IPS-20b (cell line): ENCODE data around the gene HS2ST1.
"Not testable (repeated sequence)": the region's sequence is repeated elsewhere in the genome, so short reads cannot be mapped to it uniquely, and the experiment has no call there.

Experiments used
- H3K27ac ChIP-seq: one replicate; pipeline ENCODE4 v1.5.1; 2013; ENCODE audit warnings: low read length
- H3K27me3 ChIP-seq: 2 replicates; pipeline ENCODE4 v1.6.1; 2013; ENCODE audit warnings: mild to moderate bottlenecking, low read length, inconsistent platforms; ENCODE audit not compliant: insufficient read depth
- H3K36me3 ChIP-seq: 2 replicates; pipeline ENCODE4 v1.6.1; 2013; ENCODE audit warnings: low read depth, mild to moderate bottlenecking, inconsistent platforms, low read length, moderate library complexity; ENCODE audit not compliant: insufficient read depth
- H3K4me1 ChIP-seq: 2 replicates; pipeline ENCODE4 v1.6.1; 2013; ENCODE audit warnings: mild to moderate bottlenecking, control low read depth, inconsistent platforms, low read length, moderate library complexity; ENCODE audit not compliant: insufficient read depth
- H3K4me3 ChIP-seq: 2 replicates; pipeline ENCODE4 v1.5.1; 2013; ENCODE audit warnings: mild to moderate bottlenecking, low read length, inconsistent platforms
- H3K9ac ChIP-seq: 2 replicates; pipeline ENCODE4 v1.6.1; 2013; ENCODE audit warnings: low read depth, mild to moderate bottlenecking, inconsistent platforms, low read length, moderate library complexity
- H3K9me3 ChIP-seq: 2 replicates; pipeline ENCODE4 v1.6.1; 2013; ENCODE audit warnings: mild to moderate bottlenecking, low read depth, low read length, inconsistent platforms; ENCODE audit not compliant: insufficient read depth

HS2ST1 gene

GRCh38 chr1:87052961-87053360, 138.5 kb downstream of the HS2ST1 start:
- no peaks in the 10 kb centered on the region for H3K27me3 ChIP-seq
- no peak overlapping the region for H3K9ac ChIP-seq
- H3K9me3 ChIP-seq: peaks cover 6% of the 10 kb centered on the region; the same call in 1 of the 2 replicates

GRCh38 chr1:87053446-87053845, 139.0 kb downstream of the HS2ST1 start:
- H3K27me3 ChIP-seq: no peaks in the 10 kb centered on the region
- peaks cover 1% of the 10 kb centered on the region; the same call in 1 of the 2 replicates for H3K9me3 ChIP-seq
- no peak overlapping the region for H3K4me3 ChIP-seq
- no peaks in the 10 kb centered on the region for H3K36me3 ChIP-seq
- no peak overlapping the region for H3K27ac ChIP-seq
- no peaks in the 10 kb centered on the region for H3K4me1 ChIP-seq
- H3K9ac ChIP-seq: no peak overlapping the region

More at GRCh38 chr1:87052961-87053360, 138.5 kb downstream of the HS2ST1 start:
- Histone ChIP-seq H3K4me3 (no peak overlapping the region), H3K36me3 (no peaks in the 10 kb centered on the region), H3K27ac (no peak overlapping the region), H3K4me1 (no peaks in the 10 kb centered on the region)

GRCh38 chr1:87056974-87057373, 142.5 kb downstream of the HS2ST1 start:
- Histone ChIP-seq H3K27ac (no peak overlapping the region), H3K9me3 (no peaks in the 10 kb centered on the region), H3K36me3 (no peaks in the 10 kb centered on the region), H3K4me1 (no peaks in the 10 kb centered on the region), H3K4me3 (no peak overlapping the region), H3K9ac (no peak overlapping the region), H3K27me3 (no peaks in the 10 kb centered on the region)

GRCh38 chr1:87058343-87058649, 143.9 kb downstream of the HS2ST1 start:
- H3K27ac ChIP-seq: no peak overlapping the region
- no peaks in the 10 kb centered on the region for H3K36me3 ChIP-seq
- no peaks in the 10 kb centered on the region for H3K27me3 ChIP-seq
- no peak overlapping the region for H3K4me3 ChIP-seq
- H3K9ac ChIP-seq: no peak overlapping the region
- no peaks in the 10 kb centered on the region for H3K4me1 ChIP-seq
- no peaks in the 10 kb centered on the region for H3K9me3 ChIP-seq

GRCh38 chr1:87061742-87062156, 147.3 kb downstream of the HS2ST1 start:
- no peaks in the 10 kb centered on the region for H3K36me3 ChIP-seq
- no peaks in the 10 kb centered on the region for H3K4me1 ChIP-seq
- no peak overlapping the region for H3K27ac ChIP-seq
- no peaks in the 10 kb centered on the region for H3K27me3 ChIP-seq
- H3K9me3 ChIP-seq: no peaks in the 10 kb centered on the region
- H3K9ac ChIP-seq: no peak overlapping the region
- H3K4me3 ChIP-seq: no peak overlapping the region

GRCh38 chr1:87062687-87063086, 148.3 kb downstream of the HS2ST1 start:
- Histone ChIP-seq H3K27ac (no peak overlapping the region), H3K4me1 (no peaks in the 10 kb centered on the region), H3K36me3 (no peaks in the 10 kb centered on the region), H3K9me3 (no peaks in the 10 kb centered on the region), H3K4me3 (no peak overlapping the region), H3K9ac (no peak overlapping the region), H3K27me3 (no peaks in the 10 kb centered on the region)

GRCh38 chr1:87064309-87064708, 149.9 kb downstream of the HS2ST1 start:
- no peak overlapping the region for H3K27ac ChIP-seq
- H3K4me3 ChIP-seq: no peak overlapping the region
- no peak overlapping the region for H3K9ac ChIP-seq
- H3K27me3 ChIP-seq: no peaks in the 10 kb centered on the region
- H3K36me3 ChIP-seq: no peaks in the 10 kb centered on the region
- no peaks in the 10 kb centered on the region for H3K9me3 ChIP-seq
- H3K4me1 ChIP-seq: no peaks in the 10 kb centered on the region

- no peaks in the 10 kb centered on the region for H3K36me3 ChIP-seq
- H3K27ac ChIP-seq: no peak overlapping the region
- H3K4me1 ChIP-seq: no peaks in the 10 kb centered on the region
- H3K9ac ChIP-seq: no peak overlapping the region
- H3K9me3 ChIP-seq: no peaks in the 10 kb centered on the region
- no peaks in the 10 kb centered on the region for H3K27me3 ChIP-seq
- H3K4me3 ChIP-seq: no peak overlapping the region
These were observed 150.6 kb downstream of the HS2ST1 start for GRCh38 chr1:87064986-87065385.

- not testable (repeated sequence) for H3K9ac ChIP-seq, H3K27ac ChIP-seq, H3K9me3 ChIP-seq, H3K27me3 ChIP-seq, H3K4me3 ChIP-seq, H3K4me1 ChIP-seq, H3K36me3 ChIP-seq
These were observed 152.3 kb downstream of the HS2ST1 start for GRCh38 chr1:87066708-87067107.

GRCh38 chr1:87072411-87072810, 158.0 kb downstream of the HS2ST1 start:
- H3K9ac ChIP-seq: no peak overlapping the region
- H3K36me3 ChIP-seq: no peaks in the 10 kb centered on the region
- 0 out of 2 replicates have a peak, but pooled peaks cover 3% of the 10 kb centered on the region for H3K4me1 ChIP-seq
- no peaks in the 10 kb centered on the region for H3K27me3 ChIP-seq
- H3K27ac ChIP-seq: no peak overlapping the region
- H3K9me3 ChIP-seq: no peaks in the 10 kb centered on the region
- no peak overlapping the region for H3K4me3 ChIP-seq

GRCh38 chr1:87072904-87073303, 158.5 kb downstream of the HS2ST1 start:
- Histone ChIP-seq H3K36me3 (no peaks in the 10 kb centered on the region), H3K9ac (no peak overlapping the region), H3K4me1 (0 out of 2 replicates have a peak, but pooled peaks cover 3% of the 10 kb centered on the region), H3K4me3 (no peak overlapping the region), H3K9me3 (no peaks in the 10 kb centered on the region), H3K27ac (no peak overlapping the region), H3K27me3 (no peaks in the 10 kb centered on the region)

GRCh38 chr1:87074001-87074795, 159.8 kb downstream of the HS2ST1 start:
- Histone ChIP-seq H3K9ac (no peak overlapping the region), H3K36me3 (no peaks in the 10 kb centered on the region), H3K27ac (no peak overlapping the region), H3K4me3 (no peak overlapping the region), H3K9me3 (no peaks in the 10 kb centered on the region), H3K27me3 (no peaks in the 10 kb centered on the region), H3K4me1 (0 out of 2 replicates have a peak, but pooled peaks cover 3% of the 10 kb centered on the region)
